GM21360 (cell line): ENCODE data around the gene CDH23.
"Not testable (repeated sequence)": the region's sequence is repeated elsewhere in the genome, so short reads cannot be mapped to it uniquely, and the experiment has no call there.

ENCODE experiments used
- ATAC-seq: cut with Tn5 transposase; IDR thresholded peaks from one replicate; pipeline ENCODE4 v1.9.1; 2021; ENCODE audit warnings: mild to moderate bottlenecking, moderate library complexity; ENCODE audit not compliant: unreplicated experiment

Gene CDH23

DNA sequence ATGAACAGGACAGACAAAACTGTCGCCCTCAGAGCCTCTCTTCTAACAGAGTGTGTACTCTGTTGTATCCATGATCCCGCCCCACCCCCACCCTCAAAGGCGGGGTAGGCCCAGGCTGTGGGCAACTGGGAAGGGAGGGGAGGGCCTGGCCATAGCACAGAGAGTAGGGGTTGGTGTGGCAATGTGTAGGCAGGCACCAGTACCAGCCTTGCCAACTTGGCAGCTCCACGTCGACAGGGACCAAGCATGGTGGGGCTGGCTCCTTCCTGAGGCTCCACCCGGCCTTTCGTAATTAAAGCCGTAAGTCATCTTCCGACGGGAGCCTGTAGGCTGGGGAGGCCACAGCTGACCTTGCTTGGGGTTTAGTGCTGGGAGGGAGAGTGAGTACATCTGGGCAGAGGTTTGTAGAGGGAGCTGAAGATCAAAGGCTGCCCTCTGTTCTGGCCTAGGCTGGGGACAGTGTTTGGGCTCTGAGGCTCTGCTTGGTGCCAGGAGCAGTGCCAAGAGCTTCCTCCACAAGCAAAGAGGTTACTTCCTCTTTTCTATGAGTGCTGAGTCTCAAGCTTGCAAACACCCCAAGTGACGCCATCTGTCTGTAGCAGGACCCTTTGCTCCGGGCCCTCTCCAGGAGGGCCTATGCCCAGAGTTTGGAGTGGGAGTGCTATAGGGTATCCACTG, 201.2 kb downstream of the CDH23 start:
- no peak for ATAC-seq

DNA sequence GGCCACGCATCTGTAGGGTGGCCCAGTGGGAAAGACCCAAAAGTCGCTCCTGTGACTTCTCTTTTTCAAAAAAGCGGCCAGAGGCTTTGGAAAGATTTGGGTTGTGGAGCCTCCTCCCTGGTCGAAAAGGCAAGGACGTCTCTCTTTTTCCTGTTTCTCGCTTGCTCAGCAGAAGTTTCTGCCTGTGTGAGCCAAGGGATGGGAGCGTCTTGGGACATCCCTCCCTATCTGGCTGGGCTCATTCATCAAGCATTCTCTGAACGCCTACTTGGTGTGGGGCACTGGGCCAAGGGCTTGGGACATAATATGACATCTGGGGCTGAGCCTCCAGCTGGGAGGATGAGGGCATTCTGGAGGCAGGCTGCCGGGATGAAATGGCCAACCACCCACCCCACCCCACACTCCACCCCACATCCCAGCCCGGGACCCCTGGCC, 201.9 kb downstream of the CDH23 start:
- ATAC-seq, result no peak

- no peak for ATAC-seq
Measured at GRCh38 chr10:71599518-71599917, 202.8 kb downstream of the CDH23 start.

- not testable (repeated sequence) for ATAC-seq
Measured at GRCh38 chr10:71600242-71600641, 203.5 kb downstream of the CDH23 start.

GRCh38 chr10:71600849-71601248, 204.1 kb downstream of the CDH23 start:
- ATAC-seq, result no peak

- no peak for ATAC-seq
Measured at GRCh38 chr10:71601273-71601672, 204.6 kb downstream of the CDH23 start.

DNA sequence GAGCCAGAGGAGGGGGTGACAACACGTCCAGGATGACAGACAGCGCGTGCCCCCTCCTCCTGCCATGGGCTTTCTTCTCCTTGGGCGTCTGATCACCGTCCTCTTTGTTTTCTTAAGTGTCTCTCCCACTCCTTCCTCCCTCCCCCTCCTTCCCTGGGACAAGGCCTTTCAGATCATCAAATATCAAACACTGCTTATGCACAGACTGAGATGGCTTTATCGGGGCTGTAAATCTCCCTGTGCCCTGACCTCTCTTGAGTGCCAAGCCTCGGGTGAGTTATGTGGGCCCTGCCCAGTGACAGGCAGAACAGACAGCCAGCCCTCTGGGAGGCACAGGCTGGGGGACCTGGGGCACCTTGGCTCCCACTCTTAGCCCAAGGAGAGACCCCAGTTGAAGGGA, 206.4 kb downstream of the CDH23 start:
- ATAC-seq, result no peak

- ATAC-seq, result no peak
Measured at GRCh38 chr10:71603754-71604153, 207.0 kb downstream of the CDH23 start.

DNA sequence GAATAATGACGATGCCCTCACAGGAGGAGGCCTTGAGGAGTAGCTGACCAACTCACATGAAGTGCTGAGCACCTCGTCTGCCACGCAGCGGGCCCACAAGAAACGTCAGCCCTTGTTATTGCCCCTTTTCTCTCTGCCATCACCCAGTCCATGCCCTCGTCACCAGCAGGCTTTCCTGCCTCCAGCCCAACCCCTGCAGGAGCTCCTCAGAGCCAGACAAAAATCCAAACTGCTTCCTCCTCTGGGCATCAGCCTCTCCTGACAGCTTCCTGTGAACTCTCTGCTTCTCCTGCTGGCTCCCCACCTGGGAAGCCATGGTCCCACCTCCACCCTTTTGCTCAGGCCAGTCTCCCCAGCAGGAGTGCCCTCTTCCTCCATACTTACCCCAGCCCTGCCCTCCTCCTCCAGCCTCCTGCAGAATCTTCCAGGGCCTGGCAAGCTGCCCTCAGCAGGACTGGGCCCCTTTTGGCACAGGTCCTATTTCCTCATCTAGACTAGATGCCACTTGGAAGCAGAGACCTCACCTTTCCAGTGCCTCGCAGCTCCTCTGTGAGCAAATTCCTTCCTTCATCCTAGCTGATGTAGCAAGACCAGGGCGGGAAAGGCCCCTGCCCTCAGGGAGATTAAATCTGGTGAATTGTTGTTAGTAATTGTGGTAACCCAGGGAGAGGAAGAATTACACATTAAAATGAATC, 207.8 kb downstream of the CDH23 start:
- no peak for ATAC-seq

GRCh38 chr10:71605263-71605962, 208.7 kb downstream of the CDH23 start:
- no peak for ATAC-seq

DNA sequence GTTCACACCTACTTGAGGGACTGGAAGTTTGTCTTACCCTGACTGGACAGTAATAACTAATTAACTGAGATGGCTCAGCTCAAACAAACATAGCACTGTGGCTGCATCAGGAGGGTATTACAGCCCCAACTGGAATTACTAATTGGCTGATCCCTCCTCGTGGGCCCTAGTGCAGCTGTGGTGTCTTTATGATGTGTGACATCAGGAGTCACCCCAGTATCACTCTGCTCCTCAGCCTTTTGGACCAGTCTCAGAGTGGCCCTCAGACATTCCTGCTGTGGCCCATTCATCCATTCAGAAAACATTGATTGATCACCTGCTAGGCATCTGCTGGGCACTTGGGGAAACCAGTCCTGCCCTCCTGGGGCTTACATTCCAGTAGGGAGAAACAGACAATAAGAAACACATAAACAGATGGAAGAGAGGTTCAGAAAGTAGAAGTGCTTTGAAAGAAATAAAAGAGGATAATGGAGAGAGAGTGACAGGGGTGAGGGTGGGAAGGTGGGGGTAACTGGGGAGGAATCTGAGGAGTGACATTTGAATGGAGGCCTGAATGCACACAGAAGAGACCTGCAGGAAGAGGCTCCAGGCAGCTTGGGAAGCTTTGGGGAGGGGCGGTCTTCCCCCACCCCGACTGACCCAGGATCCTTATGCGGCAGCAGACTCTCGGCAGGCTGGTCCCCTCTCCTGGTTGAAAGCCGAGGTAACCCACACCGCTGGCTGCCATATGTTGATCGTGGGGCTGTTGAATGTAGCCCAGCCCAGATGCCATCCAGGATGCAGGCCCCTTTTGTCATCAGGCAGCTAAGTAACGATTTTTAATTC, 209.7 kb downstream of the CDH23 start:
- no peak for ATAC-seq

DNA sequence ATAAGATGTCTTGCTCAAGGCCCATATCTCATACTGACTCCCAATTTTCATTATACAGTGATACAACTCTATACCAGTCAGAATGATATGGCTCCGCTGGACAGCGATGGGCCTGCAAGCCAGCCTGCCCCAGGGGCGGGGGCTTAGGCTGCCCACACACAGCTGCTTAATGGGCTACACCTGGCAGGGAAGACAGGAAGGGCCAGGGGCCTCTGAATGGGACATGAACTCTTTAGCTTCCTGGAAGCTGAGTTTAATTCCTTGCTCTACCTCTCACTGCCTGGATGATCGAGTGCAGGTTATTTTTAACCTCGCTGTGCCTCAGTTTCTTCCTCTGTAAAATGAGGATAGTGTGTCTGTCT, 210.3 kb downstream of the CDH23 start:
- no peak for ATAC-seq

GRCh38 chr10:71608819-71609768, 212.4 kb downstream of the CDH23 start:
- no peak for ATAC-seq

- ATAC-seq, result no peak
Measured at GRCh38 chr10:71610651-71611050, 213.9 kb downstream of the CDH23 start.

DNA sequence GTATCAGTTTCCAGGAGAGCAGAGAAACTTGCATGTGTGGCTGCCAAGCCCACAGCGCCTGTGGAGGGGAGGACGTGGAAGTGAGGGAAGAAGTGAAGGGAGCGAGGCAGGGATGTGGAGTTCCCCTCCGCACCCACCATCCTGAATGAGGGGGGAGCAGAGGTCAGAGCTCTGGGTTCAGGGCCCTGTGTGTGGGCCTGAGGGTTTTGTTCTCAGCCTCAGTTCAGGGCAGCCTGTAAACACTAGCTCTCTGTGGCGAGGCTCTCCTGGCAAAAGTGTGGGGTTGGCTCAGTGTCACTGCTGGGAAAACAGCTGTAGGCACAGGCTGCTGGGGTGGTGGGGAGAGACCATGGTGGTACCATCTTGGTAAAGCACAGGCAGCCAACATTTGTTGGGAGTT, 214.4 kb downstream of the CDH23 start:
- no peak for ATAC-seq

GRCh38 chr10:71611709-71612422, 215.1 kb downstream of the CDH23 start:
- ATAC-seq, result no peak

DNA sequence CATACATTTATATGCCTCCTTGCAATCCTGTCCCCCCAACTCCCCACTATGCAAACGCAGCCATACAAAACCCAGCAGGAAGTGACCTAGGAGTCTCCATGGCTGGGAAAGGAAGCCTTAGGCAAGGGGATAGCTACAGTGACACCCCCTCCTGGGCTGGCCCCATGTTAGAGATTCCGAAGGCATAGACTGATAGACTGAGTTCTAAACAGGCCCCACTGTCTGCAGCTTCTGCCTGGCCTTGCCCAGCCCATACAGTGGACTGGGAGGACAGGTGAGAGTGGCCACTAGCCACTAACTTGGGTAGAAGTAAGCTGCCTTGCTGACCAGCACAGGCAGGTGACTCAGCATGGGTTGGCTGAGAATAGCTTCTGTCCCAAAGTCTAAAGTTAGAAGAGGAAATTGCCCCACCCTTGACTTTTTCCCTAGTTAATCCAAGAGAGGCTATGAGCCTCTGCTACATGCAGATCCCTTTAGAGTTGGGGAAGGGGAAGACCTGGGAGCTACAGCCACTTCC, 216.6 kb downstream of the CDH23 start:
- no peak for ATAC-seq

GRCh38 chr10:71613877-71614276, 217.2 kb downstream of the CDH23 start:
- ATAC-seq, result no peak

- no peak for ATAC-seq
Measured at GRCh38 chr10:71614946-71615345, 218.2 kb downstream of the CDH23 start.
